Measurements from ENCODE around the gene NEXN.

NEXN gene

GRCh38 chr1:77876884-77877283 is 11.5 kb upstream of the NEXN start:
- ChIA-PET CTCF (no interaction called here), POLR2A (interaction anchor here (0.6 kb wide), 1 partner anchor 28 kb away, joined by 3 read pairs; no protein-coding TSS in a partner anchor)
- TF ChIP-seq FOXM1 (IDR thresholded peaks at IDR 0.05; ENCODE audit: borderline replicate concordance) (no peak), L3MBTL2 (conservative IDR thresholded peaks at IDR 0.05) (no peak), BHLHE40 (IDR thresholded peaks at IDR 0.05; ENCODE audit: borderline replicate concordance) (no peak), TARDBP (IDR thresholded peaks at IDR 0.05) (no peak), ARNT (IDR thresholded peaks at IDR 0.05) (no peak), SUZ12 (IDR thresholded peaks at IDR 0.05) (no peak), ZNF384 (IDR thresholded peaks at IDR 0.05) (no peak), SP1 (IDR thresholded peaks at IDR 0.05) (no peak), HDGF (IDR thresholded peaks at IDR 0.05; ENCODE audit: borderline replicate concordance) (no peak), FOXA1 (IDR thresholded peaks at IDR 0.05) (no peak), NFRKB (IDR thresholded peaks at IDR 0.05) (no peak), ELF4 (IDR thresholded peaks at IDR 0.05) (no peak), CTBP1 (IDR thresholded peaks at IDR 0.05; ENCODE audit: borderline replicate concordance) (no peak), LEF1 (IDR thresholded peaks at IDR 0.05; ENCODE audit: borderline replicate concordance) (no peak), FOXK2 (IDR thresholded peaks at IDR 0.05) (no peak), PKNOX1 (IDR thresholded peaks at IDR 0.05) (no peak)
- no peak for DNase-seq (ENCODE audit: extremely low spot score)

- no peak for DNase-seq (ENCODE audit: extremely low spot score)
- CTCF ChIA-PET, result no interaction called here
- TF ChIP-seq LEF1 (IDR thresholded peaks at IDR 0.05; ENCODE audit: borderline replicate concordance) (no peak), PKNOX1 (IDR thresholded peaks at IDR 0.05) (no peak), BHLHE40 (IDR thresholded peaks at IDR 0.05; ENCODE audit: borderline replicate concordance) (no peak), ZNF384 (IDR thresholded peaks at IDR 0.05) (no peak), FOXK2 (IDR thresholded peaks at IDR 0.05) (no peak), FOXA1 (IDR thresholded peaks at IDR 0.05) (no peak), SP1 (IDR thresholded peaks at IDR 0.05) (no peak), HDGF (IDR thresholded peaks at IDR 0.05; ENCODE audit: borderline replicate concordance) (no peak), SUZ12 (IDR thresholded peaks at IDR 0.05) (no peak), CTBP1 (IDR thresholded peaks at IDR 0.05; ENCODE audit: borderline replicate concordance) (no peak), FOXM1 (IDR thresholded peaks at IDR 0.05; ENCODE audit: borderline replicate concordance) (no peak), NFRKB (IDR thresholded peaks at IDR 0.05) (no peak), TARDBP (IDR thresholded peaks at IDR 0.05) (no peak)
- POLR2A ChIA-PET, result no interaction called here
Observed at GRCh38 chr1:77881061-77881460, 7.4 kb upstream of the NEXN start.

GRCh38 chr1:77882411-77882810 is 6.0 kb upstream of the NEXN start:
- DNase-seq (ENCODE audit: extremely low spot score), result no peak
- ChIA-PET POLR2A (no interaction called here), CTCF (no interaction called here)
- no peak for TF ChIP-seq ARNT (IDR thresholded peaks at IDR 0.05)

- POLR2A ChIA-PET, result interaction anchor here (1.4 to 1.5 kb wide), 2 partner anchors 14 to 90 kb away, joined by 5 to 10 read pairs; partner anchors contain the start of gene FUBP1
- CTCF ChIA-PET, result no interaction called here
- DNase-seq (ENCODE audit: extremely low spot score), result peak; percentile 74
- TF ChIP-seq FOXM1 (IDR thresholded peaks at IDR 0.05; ENCODE audit: borderline replicate concordance) (no peak), FOXA1 (IDR thresholded peaks at IDR 0.05) (no peak), CTBP1 (IDR thresholded peaks at IDR 0.05; ENCODE audit: borderline replicate concordance) (no peak)
Observed at GRCh38 chr1:77888781-77889642, 588 bp downstream of the NEXN start.

GRCh38 chr1:77889671-77890070 is 1.2 kb downstream of the NEXN start:
- no peak for TF ChIP-seq ZNF384 (IDR thresholded peaks at IDR 0.05)
- no peak for TF ChIP-seq TARDBP (IDR thresholded peaks at IDR 0.05)
- no peak for TF ChIP-seq FOXM1 (IDR thresholded peaks at IDR 0.05; ENCODE audit: borderline replicate concordance)
- no peak for TF ChIP-seq HDGF (IDR thresholded peaks at IDR 0.05; ENCODE audit: borderline replicate concordance)
- TF ChIP-seq SP1 (IDR thresholded peaks at IDR 0.05), result no peak
- no peak for TF ChIP-seq NFRKB (IDR thresholded peaks at IDR 0.05)
- no peak for TF ChIP-seq PKNOX1 (IDR thresholded peaks at IDR 0.05)
- TF ChIP-seq ARNT (IDR thresholded peaks at IDR 0.05), result no peak
- TF ChIP-seq LEF1 (IDR thresholded peaks at IDR 0.05; ENCODE audit: borderline replicate concordance), result no peak
- no peak for DNase-seq (ENCODE audit: extremely low spot score)
- POLR2A ChIA-PET, result no interaction called here
- CTCF ChIA-PET, result no interaction called here

GRCh38 chr1:77891200-77891599 is 2.8 kb downstream of the NEXN start:
- ChIA-PET POLR2A (no interaction called here), CTCF (no interaction called here)
- TF ChIP-seq ELF4 (IDR thresholded peaks at IDR 0.05), result no peak
- no peak for TF ChIP-seq NFRKB (IDR thresholded peaks at IDR 0.05)
- no peak for DNase-seq (ENCODE audit: extremely low spot score)

Measured in HEK293T (cell line).